K562 (cell line): ENCODE measurements around the gene LYPD5. TPM values are rescaled to one million over a fixed set of nuclear protein-coding genes. Genes with fewer than 3 reads are reported as not detected.

Experiments used
- CHD4 ChIP-seq: fragments of 200-600 bp; sonication (generic); IDR thresholded peaks from 3 replicates; pipeline ENCODE4 v1.6.1; 2012; ENCODE audit warnings: low read depth, mild to moderate bottlenecking, mixed read lengths, low read length, inconsistent platforms; ENCODE audit not compliant: insufficient read depth, insufficient replicate concordance, poor library complexity, severe bottlenecking
- CSDE1 ChIP-seq, 2 experiments: fragments of 450-650 bp; IDR thresholded peaks; 2 replicates each; pipeline ENCODE4 v1.6.1; 2016; ENCODE audit warnings: mild to moderate bottlenecking in 1 of 2
- EP400 ChIP-seq: fragments of 450-650 bp; IDR thresholded peaks from 2 replicates; pipeline ENCODE4 v1.6.1; 2017; ENCODE audit warnings: antibody characterized with exemption, mild to moderate bottlenecking, moderate library complexity
- HDAC2 ChIP-seq: fragments of 450-650 bp; IDR thresholded peaks from 2 replicates; pipeline ENCODE4 v1.6.1; 2016; ENCODE audit warnings: mild to moderate bottlenecking
- HDAC6 ChIP-seq: IDR thresholded peaks from 2 replicates; pipeline ENCODE4 v1.6.1; 2012; ENCODE audit warnings: low read depth, mild to moderate bottlenecking, control low read depth, inconsistent platforms, low read length, moderate library complexity
- MCM3 ChIP-seq: fragments of 450-650 bp; IDR thresholded peaks from 2 replicates; pipeline ENCODE4 v1.6.1; 2016
- NCOA4 ChIP-seq: fragments of 450-650 bp; IDR thresholded peaks from 2 replicates; pipeline ENCODE4 v1.6.1; 2018; ENCODE audit warnings: mild to moderate bottlenecking; ENCODE audit not compliant: partially characterized antibody
- PHB ChIP-seq: fragments of 250-450 bp; sonication (Bioruptor Pico); IDR thresholded peaks from 2 replicates; pipeline ENCODE4 v1.5.0; 2021
- RERE ChIP-seq: sonication (generic); formaldehyde crosslinking; IDR thresholded peaks from 2 replicates; pipeline ENCODE4 v1.8.0; 2023; ENCODE audit warnings: missing genetic modification reagents, mild to moderate bottlenecking, borderline replicate concordance
- ZBTB34 ChIP-seq: fragments of 250-450 bp; sonication (Bioruptor Pico); IDR thresholded peaks from 2 replicates; pipeline ENCODE4 v1.8.0; 2021; ENCODE audit warnings: mild to moderate bottlenecking, moderate library complexity
- ZNF431 ChIP-seq: sonication (generic); formaldehyde crosslinking; IDR thresholded peaks from 2 replicates; pipeline ENCODE4 v1.8.0; 2022; ENCODE audit warnings: mild to moderate bottlenecking, missing genetic modification reagents
- ZNF444 ChIP-seq: fragments of 250-450 bp; sonication (Bioruptor Pico); IDR thresholded peaks from 2 replicates; pipeline ENCODE4 v1.4.0; 2020; ENCODE audit warnings: mild to moderate bottlenecking, moderate library complexity
- ZNF589 ChIP-seq: fragments of 200-800 bp; sonication (Bioruptor generic); IDR thresholded peaks from 2 replicates; pipeline ENCODE4 v1.6.1; 2016; ENCODE audit warnings: low read depth, missing genetic modification characterization, missing compliant biosample characterization
- polyA plus RNA-seq, 8 experiments: library from polyadenylated mRNA; depleted of rRNA in 4 of 8; stranded (reverse) in 5 of 8; unstranded in 3 of 8; fragments of >200 nt; fragmentation: Nextera tagmentation in 2 of 8; fragmentation: Illumina TruSeq in 1 of 8; extraction: Ambion mirVana in 2 of 8; extraction: Trizol in 1 of 8; gene quantifications; 2 replicates each; pipeline versions ENCODE4 v1.2.1 to v1.2.3, GENCODE V29; 2011 to 2014; ENCODE audit warnings: inconsistent platforms in 1 of 8, missing spikeins in 1 of 8
- total RNA-seq, 7 experiments: library from RNA; depleted of rRNA in 6 of 7; stranded (reverse); fragments of >200 nt in 6 of 7; fragmentation: Illumina TruSeq in 2 of 7; extraction: Trizol in 2 of 7; gene quantifications; 2 replicates each; pipeline versions ENCODE4 v1.2.1 to v1.2.3, GENCODE V29; 2011 to 2021; ENCODE audit warnings: low replicate concordance in 1 of 7
- TF ChIP-seq, protein P1 (sequence below), 2 experiments: fragments of 200-800 bp in 1 of 2; sonication (Bioruptor generic) in 1 of 2; sonication (generic) in 1 of 2; formaldehyde crosslinking in 1 of 2; IDR thresholded peaks in 1 of 2; conservative IDR thresholded peaks in 1 of 2; 2 replicates each; pipeline versions ENCODE4 v1.5.0 to v1.6.1; 2016 to 2020; ENCODE audit warnings: missing compliant biosample characterization in 1 of 2, missing genetic modification characterization in 1 of 2, missing genetic modification reagents in 1 of 2
- TF ChIP-seq, protein P2 (sequence below): fragments of 250-450 bp; sonication (Bioruptor Pico); IDR thresholded peaks from 2 replicates; pipeline ENCODE4 v1.4.0; 2020; ENCODE audit warnings: mild to moderate bottlenecking, moderate library complexity

LYPD5 gene
- total and polyA plus RNA-seq, 9 of the 15 experiments (the other 6 are each of a cell fraction or from before 2014, with no cell fraction given) = 0.03 to 0.22 (median 0.10) TPM; not detected in 3

- TF ChIP-seq RERE (CRISPR knock-in tag) = no peak
- no peak for TF ChIP-seq ZNF431
- TF ChIP-seq, protein P1, sequence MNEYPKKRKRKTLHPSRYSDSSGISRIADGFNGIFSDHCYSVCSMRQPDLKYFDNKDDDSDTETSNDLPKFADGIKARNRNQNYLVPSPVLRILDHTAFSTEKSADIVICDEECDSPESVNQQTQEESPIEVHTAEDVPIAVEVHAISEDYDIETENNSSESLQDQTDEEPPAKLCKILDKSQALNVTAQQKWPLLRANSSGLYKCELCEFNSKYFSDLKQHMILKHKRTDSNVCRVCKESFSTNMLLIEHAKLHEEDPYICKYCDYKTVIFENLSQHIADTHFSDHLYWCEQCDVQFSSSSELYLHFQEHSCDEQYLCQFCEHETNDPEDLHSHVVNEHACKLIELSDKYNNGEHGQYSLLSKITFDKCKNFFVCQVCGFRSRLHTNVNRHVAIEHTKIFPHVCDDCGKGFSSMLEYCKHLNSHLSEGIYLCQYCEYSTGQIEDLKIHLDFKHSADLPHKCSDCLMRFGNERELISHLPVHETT (CRISPR knock-in tag; conservative IDR thresholded peaks at IDR 0.05 in 1 of 2, IDR thresholded peaks at IDR 0.05 in 1 of 2) = peak in 1 of 2 experiments; percentile 59; a peak in 1 of 4 replicates
- TF ChIP-seq MCM3 = no peak
- TF ChIP-seq ZBTB34 (CRISPR knock-in tag) = no peak
- no peak for TF ChIP-seq CSDE1 (IDR thresholded peaks at IDR 0.05)
- TF ChIP-seq CHD4 = no peak
- TF ChIP-seq HDAC2 = no peak
- no peak for TF ChIP-seq EP400
- no peak for TF ChIP-seq HDAC6
- no peak for TF ChIP-seq ZNF589
- TF ChIP-seq, protein P2, sequence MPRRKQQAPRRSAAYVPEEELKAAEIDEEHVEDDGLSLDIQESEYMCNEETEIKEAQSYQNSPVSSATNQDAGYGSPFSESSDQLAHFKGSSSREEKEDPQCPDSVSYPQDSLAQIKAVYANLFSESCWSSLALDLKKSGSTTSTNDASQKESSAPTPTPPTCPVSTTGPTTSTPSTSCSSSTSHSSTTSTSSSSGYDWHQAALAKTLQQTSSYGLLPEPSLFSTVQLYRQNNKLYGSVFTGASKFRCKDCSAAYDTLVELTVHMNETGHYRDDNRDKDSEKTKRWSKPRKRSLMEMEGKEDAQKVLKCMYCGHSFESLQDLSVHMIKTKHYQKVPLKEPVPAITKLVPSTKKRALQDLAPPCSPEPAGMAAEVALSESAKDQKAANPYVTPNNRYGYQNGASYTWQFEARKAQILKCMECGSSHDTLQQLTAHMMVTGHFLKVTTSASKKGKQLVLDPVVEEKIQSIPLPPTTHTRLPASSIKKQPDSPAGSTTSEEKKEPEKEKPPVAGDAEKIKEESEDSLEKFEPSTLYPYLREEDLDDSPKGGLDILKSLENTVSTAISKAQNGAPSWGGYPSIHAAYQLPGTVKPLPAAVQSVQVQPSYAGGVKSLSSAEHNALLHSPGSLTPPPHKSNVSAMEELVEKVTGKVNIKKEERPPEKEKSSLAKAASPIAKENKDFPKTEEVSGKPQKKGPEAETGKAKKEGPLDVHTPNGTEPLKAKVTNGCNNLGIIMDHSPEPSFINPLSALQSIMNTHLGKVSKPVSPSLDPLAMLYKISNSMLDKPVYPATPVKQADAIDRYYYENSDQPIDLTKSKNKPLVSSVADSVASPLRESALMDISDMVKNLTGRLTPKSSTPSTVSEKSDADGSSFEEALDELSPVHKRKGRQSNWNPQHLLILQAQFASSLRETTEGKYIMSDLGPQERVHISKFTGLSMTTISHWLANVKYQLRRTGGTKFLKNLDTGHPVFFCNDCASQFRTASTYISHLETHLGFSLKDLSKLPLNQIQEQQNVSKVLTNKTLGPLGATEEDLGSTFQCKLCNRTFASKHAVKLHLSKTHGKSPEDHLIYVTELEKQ (CRISPR knock-in tag) = no peak
- no peak for TF ChIP-seq NCOA4
- no peak for TF ChIP-seq PHB
- TF ChIP-seq ZNF444 (CRISPR knock-in tag) = no peak
These were observed 17.1 kb downstream of the LYPD5 start (continued) for GRCh38 chr19:43784981-43785808.
